HG02981 (cell line): ENCODE data around the gene SCP2D1.

Experiments used
- ATAC-seq: cut with Tn5 transposase; IDR thresholded peaks from one replicate; pipeline ENCODE4 v1.9.1; 2021; ENCODE audit warnings: mild to moderate bottlenecking, moderate library complexity; ENCODE audit not compliant: unreplicated experiment

Gene SCP2D1

GRCh38 chr20:18811904-18812303 is 1.7 kb upstream of the SCP2D1 start:
- no peak for ATAC-seq

GRCh38 chr20:18815194-18815942 is 1.8 kb downstream of the SCP2D1 start:
- no peak for ATAC-seq

- ATAC-seq, result no peak
Measured at GRCh38 chr20:18822832-18823231, 9.2 kb downstream of the SCP2D1 start.

GRCh38 chr20:18831830-18832499 is 18.4 kb downstream of the SCP2D1 start:
- no peak for ATAC-seq

DNA sequence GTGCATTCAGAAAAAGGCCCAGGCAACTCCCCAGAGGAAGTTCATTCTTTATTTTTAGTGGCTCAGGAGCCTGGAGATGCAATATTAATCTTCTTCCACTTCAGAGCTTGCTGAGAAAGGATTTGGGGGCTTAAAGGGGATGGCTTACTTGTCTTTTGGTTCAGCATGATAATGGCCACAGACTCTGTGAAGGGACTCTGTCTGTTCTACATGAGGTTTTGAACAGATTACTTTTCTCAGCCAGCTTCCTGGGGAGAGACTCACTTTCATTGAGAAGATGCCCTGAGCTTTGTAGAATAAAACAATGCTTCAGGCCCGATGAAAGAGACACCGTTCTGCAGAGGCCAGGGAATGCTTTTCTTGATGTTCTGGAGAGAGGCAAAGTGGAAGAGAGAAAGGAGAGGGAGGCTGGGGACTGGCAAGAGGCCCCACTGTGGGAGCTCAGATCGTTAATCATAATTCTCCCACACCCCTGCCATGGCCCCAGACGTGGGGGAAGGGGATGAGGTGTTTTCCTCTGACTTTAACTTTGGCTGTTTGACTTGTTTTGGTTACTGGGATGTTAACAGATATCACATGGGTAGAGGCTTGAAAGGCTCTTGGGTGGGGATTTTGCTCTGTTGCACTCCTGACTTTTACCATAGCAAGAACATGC is 19.1 kb downstream of the SCP2D1 start:
- ATAC-seq, result no peak

- ATAC-seq, result no peak
Measured at GRCh38 chr20:18835466-18836256, 22.1 kb downstream of the SCP2D1 start.

GRCh38 chr20:18837718-18838117 is 24.1 kb downstream of the SCP2D1 start:
- no peak for ATAC-seq

DNA sequence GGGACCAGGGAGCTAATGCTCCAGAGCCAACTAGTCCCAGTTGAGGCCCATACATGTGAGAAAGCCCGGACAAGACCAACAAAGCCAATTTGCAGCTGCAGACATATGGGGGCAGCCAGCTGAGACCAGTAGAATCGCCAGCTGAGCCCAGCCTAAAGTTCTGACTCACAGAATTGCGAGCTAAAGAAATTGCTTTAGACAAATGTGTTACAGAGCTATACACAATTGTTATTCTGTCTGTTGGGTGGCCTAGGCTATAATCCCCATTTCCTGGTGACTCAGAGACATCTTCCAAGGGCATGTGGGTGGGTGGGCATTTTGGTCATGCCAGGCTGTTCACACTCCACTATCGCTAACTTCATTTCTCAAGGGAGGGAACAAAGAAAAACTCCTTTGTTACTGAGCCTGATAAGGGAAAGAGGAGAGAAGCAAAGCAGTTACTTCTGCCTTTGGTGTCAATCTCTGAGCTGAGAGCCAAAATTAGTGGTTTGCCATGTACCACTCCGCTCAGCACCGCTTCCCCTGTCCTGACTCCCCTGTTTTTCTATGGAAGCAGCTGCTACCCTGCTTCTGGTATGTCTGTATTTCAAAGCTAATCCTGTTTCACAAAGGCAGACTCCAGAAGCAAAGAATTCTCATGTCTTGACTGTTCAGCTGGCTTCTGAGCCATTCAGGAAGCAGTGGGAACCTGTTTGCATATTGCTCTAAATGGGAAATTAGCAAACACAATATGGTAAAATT is 26.1 kb downstream of the SCP2D1 start:
- ATAC-seq, result no peak

DNA sequence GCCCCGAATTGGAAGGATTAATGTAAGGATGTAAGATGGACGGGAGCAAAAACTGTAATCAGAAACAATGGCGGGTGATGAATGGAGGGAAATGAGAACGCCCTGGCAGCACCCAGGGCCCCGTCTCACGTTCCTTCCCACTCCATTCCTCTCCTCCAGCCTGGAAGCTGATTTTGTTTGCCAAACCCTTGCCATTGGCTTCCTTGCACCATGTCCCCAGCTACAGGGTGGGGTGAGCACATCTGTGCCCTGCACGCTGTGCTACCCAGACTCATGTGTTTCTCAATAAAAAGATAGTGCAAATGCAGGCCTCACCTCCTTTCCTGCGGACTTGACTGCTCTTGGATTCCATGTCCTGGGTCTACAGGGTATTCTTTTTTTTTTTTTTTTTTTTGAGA is 26.7 kb downstream of the SCP2D1 start:
- ATAC-seq, result no peak

- no peak for ATAC-seq
Measured at GRCh38 chr20:18845017-18845416, 31.4 kb downstream of the SCP2D1 start.

DNA sequence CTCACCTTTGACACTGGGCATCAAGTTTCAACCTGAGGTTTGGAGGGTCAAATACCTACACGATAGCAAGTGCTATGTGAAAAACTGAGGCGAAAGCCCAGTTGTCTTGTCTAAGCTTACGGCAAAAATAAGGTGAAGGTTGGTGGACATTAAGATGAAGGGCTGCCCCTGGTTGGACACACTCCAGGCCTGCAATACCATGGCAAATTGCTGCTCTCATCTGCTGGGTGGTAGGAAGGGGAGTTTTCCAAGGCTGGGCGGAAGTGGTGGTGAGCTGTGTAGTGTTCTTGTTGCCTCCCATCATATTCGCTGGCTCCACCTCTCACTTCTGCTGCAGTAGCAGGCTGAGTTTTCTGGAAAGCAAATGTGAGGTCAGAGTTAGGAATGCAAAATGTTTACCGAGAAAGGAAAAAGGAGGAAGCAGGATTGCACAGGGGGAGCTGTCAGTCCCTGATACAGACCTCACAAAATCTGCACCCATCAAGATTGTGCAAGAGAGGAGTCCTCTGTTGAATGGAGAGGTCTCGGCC is 33.7 kb downstream of the SCP2D1 start:
- no peak for ATAC-seq

GRCh38 chr20:18849131-18849530 is 35.5 kb downstream of the SCP2D1 start:
- no peak for ATAC-seq

DNA sequence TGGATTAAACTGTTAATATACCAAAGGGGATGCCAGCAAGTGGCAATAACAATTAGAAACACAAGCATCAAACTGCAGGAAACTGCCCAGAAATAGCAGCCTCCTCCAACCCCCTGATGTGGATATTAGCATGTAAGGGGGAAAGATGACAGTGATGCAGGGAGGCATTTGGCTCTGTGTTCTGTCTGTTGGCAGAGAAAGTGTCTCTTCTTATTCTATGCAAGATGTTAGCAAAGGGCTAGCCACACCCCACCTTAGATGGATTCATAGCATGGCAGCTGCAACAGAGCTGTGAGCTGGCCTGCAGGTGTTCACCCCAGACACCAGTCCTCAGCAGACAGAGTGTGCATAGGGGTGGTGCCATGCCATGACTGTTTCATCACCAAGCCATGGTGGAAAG is 38.0 kb downstream of the SCP2D1 start:
- no peak for ATAC-seq

DNA sequence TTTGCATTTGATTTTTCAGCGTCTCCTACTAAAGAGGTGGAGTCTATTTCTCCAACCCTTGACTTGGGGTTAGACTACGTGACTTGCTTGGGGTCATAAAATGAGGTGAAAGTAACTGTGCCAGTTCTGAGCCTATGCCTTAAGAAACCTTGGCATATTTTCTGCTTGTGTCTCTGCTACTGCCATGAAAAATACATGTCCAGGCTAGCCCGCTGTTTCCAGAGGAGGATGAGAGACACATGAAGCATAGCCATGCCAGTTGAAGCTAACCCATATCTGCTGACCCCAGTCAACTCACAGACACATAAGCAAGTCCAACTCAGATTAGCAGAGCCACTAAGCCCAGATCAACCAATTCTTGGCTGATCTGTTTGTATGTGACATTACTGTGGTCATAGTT is 38.7 kb downstream of the SCP2D1 start:
- no peak for ATAC-seq

- ATAC-seq, result no peak
Measured at GRCh38 chr20:18853216-18853615, 39.6 kb downstream of the SCP2D1 start.

DNA sequence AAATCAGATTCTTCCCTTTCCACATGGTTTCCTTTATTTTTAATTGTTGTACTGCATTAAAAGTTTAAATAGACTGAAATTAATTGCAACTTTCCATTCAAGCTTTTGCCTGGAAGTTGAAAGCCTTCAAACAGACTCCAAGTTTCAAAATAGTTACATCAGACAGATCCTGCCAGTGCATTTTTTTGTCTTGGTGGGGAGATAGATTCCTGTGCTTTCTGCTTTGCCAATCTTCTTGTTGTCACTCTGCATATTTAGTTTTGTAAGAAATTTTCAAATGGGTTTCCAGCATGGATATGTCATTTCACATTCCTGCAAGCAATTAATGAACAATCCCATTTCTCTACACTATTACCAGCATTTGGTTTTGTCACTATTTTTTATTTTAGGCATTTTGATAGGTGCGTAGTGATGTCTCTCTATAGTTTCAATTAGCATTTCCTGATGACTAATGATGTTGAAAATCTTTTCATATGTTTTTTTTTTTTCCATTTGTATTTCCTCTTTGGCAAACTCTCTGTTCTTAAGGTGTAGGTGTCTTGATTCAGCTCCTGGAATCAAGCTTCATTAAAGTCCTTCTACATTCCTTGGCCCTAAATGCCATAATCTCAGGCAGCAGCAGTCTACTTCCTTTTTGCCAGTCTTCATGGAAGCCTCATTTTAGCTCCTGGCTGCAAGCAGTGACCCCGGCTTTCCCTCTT is 40.5 kb downstream of the SCP2D1 start:
- no peak for ATAC-seq

DNA sequence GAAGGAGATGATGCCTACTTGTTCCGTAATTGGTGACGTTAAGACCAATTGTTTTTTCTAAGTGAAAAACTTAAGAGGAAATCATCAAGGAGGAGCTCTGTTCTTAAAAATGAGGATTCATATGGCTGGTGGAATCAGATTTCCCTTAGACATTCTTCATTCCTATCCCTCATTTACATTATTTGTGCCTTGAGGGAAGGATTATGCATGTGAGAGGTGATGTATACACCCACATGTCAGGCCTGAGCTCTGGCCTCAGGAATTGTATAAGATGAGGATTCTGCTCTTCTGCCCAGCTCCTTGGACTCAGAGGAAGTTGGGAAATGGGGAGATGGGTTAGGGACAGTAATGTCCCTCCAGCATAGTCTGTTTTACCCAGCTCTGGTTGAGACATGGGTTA is 42.3 kb downstream of the SCP2D1 start:
- no peak for ATAC-seq

DNA sequence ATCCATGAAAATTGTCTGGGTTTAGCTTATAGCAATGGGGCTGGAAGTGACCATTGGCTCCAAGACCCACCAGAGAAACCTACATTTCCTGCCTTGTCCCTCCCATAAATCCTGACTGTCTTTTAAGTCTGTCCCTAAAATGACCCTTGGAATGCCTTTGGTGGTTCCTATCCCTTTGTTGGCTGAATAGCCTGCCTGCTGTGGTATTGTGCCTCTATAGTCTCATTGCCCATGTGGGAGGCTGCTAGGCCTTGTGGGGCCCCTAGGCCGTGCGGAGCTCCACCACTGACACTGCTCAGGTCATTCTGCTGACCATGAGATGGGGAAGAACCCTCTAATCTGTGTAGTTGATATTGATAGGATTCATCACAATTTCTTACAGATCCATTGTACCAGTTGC is 43.3 kb downstream of the SCP2D1 start:
- ATAC-seq, result no peak

- ATAC-seq, result no peak
Measured at GRCh38 chr20:18857640-18858039, 44.1 kb downstream of the SCP2D1 start.

- ATAC-seq, result no peak
Measured at GRCh38 chr20:18858816-18859215, 45.2 kb downstream of the SCP2D1 start.
